HEK293 (cell line): Measurements from ENCODE around the gene SH3GL2.

Experiments
- CTCF ChIP-seq: fragments of 450-650 bp; formaldehyde crosslinking; IDR thresholded peaks from 2 replicates; pipeline ENCODE4 v1.5.1; 2016; ENCODE audit warnings: missing biosample characterization, missing genetic modification characterization
- PRDM10 ChIP-seq: fragments of 450-650 bp; formaldehyde crosslinking; IDR thresholded peaks from 2 replicates; pipeline ENCODE4 v1.5.1; 2016; ENCODE audit warnings: missing biosample characterization, missing genetic modification characterization
- ZNF324 ChIP-seq: fragments of 450-650 bp; formaldehyde crosslinking; IDR thresholded peaks from 2 replicates; pipeline ENCODE4 v1.5.1; 2016; ENCODE audit warnings: missing biosample characterization, missing genetic modification characterization
- ZNF416 ChIP-seq: fragments of 450-650 bp; formaldehyde crosslinking; IDR thresholded peaks from 2 replicates; pipeline ENCODE4 v1.5.1; 2016; ENCODE audit warnings: missing biosample characterization, missing genetic modification characterization
- ZNF530 ChIP-seq: fragments of 450-650 bp; formaldehyde crosslinking; IDR thresholded peaks from 2 replicates; pipeline ENCODE4 v1.5.1; 2016; ENCODE audit warnings: low read depth, missing biosample characterization, missing genetic modification characterization
- ZNF544 ChIP-seq: fragments of 450-650 bp; formaldehyde crosslinking; IDR thresholded peaks from 2 replicates; pipeline ENCODE4 v1.5.0; 2017; ENCODE audit warnings: missing biosample characterization, missing genetic modification characterization
- ZNF76 ChIP-seq: fragments of 450-650 bp; formaldehyde crosslinking; IDR thresholded peaks from 2 replicates; pipeline ENCODE4; 2016; ENCODE audit warnings: low read depth, missing biosample characterization, missing genetic modification characterization, borderline replicate concordance
- ZNF777 ChIP-seq: fragments of 450-650 bp; formaldehyde crosslinking; IDR thresholded peaks from 2 replicates; pipeline ENCODE4 v1.5.1; 2017; ENCODE audit warnings: missing biosample characterization, missing genetic modification characterization, borderline replicate concordance
- ZNF785 ChIP-seq: fragments of 450-650 bp; formaldehyde crosslinking; IDR thresholded peaks from 2 replicates; pipeline ENCODE4 v1.5.1; 2016; ENCODE audit warnings: missing biosample characterization, missing genetic modification characterization
- ZSCAN4 ChIP-seq: fragments of 450-650 bp; formaldehyde crosslinking; IDR thresholded peaks from 2 replicates; pipeline ENCODE4 v1.5.1; 2017; ENCODE audit warnings: missing biosample characterization, missing genetic modification characterization

- no peak for TF ChIP-seq CTCF (tag by site-specific recombination)
- no peak for TF ChIP-seq ZNF324
- TF ChIP-seq ZSCAN4 (tag by site-specific recombination), result no peak
- TF ChIP-seq ZNF785 (tag by site-specific recombination), result no peak
- TF ChIP-seq ZNF530 (tag by site-specific recombination), result no peak
- TF ChIP-seq ZNF416 (tag by site-specific recombination), result no peak
- no peak for TF ChIP-seq ZNF777 (tag by site-specific recombination)
- no peak for TF ChIP-seq ZNF76
- no peak for TF ChIP-seq PRDM10 (tag by site-specific recombination)
- no peak for TF ChIP-seq ZNF544 (tag by site-specific recombination)
Observed at GRCh38 chr9:17688834-17689233, 110.0 kb downstream of the SH3GL2 start.
